ENCODE measurements around the gene PARVB. TPM values are rescaled to one million over a fixed set of nuclear protein-coding genes. Genes with fewer than 3 reads are reported as not detected.

PARVB gene
- total and polyA plus RNA-seq, 9 donors: 12.3 to 62.9 (median 39.1) TPM

- no peak for TF ChIP-seq CTCF (IDR thresholded peaks at IDR 0.05)
- no peak for TF ChIP-seq EP300 (IDR thresholded peaks at IDR 0.05)
- no peak for TF ChIP-seq POLR2A (IDR thresholded peaks at IDR 0.05)
- intact Hi-C loops (cut with DNase I): no loop called here
- H3K9me3 ChIP-seq: peaks cover 0 to 3% of the 10 kb centered on the region in 2 donors
- no peaks in the 10 kb centered on the region for H3K27me3 ChIP-seq
- H3K4me3 ChIP-seq: no peak overlapping the region
- no peak overlapping the region for H3K27ac ChIP-seq
- H3K4me1 ChIP-seq (ENCODE audit: insufficient read depth): no peaks in the 10 kb centered on the region
- no peak for DNase-seq
- no peaks in the 10 kb centered on the region for H3K36me3 ChIP-seq
- 87 to 97% (median 94%) methylated on average over 11 of the region's 11 CpGs for WGBS, 3 donors
Measured at GRCh38 chr22:44221710-44222475, 197.8 kb downstream of the PARVB start.

Other genes starting within 250 kb of the PARVB start
- 10 to 100 TPM in 1 of 7 donors, 1 to 10 TPM in 6; 4.7 to 17.5 (median 7.2) TPM for gene EFCAB6, start 212.0 kb upstream of the PARVB start, total RNA-seq
- gene EFCAB6, start 212.0 kb upstream of the PARVB start, polyA plus RNA-seq: 1 to 10 TPM in 1 of 2 donors, under 1 TPM in 1; 1.00 to 2.5 TPM
- 1 to 10 TPM in 6 of 7 donors, under 1 TPM in 1; 0.36 to 3.5 (median 1.8) TPM for gene SULT4A1, start 161.8 kb upstream of the PARVB start, total RNA-seq
- 1 to 10 TPM; 1.5 to 1.9 TPM for gene SULT4A1, start 161.8 kb upstream of the PARVB start, polyA plus RNA-seq
- under 1 TPM in 1 of 7 donors, not detected in 6; 0.10 TPM for gene PNPLA5, start 132.3 kb upstream of the PARVB start, total RNA-seq
- gene PNPLA5, start 132.3 kb upstream of the PARVB start, polyA plus RNA-seq: not detected
- gene PNPLA3, start 100.5 kb upstream of the PARVB start, total RNA-seq: 1 to 10 TPM in 4 of 7 donors, under 1 TPM in 3; 0.45 to 4.1 (median 1.3) TPM
- 1 to 10 TPM in 1 of 2 donors, under 1 TPM in 1; 0.31 to 8.0 TPM for gene PNPLA3, start 100.5 kb upstream of the PARVB start, polyA plus RNA-seq
- 10 to 100 TPM; 18.0 to 47.3 (median 42.4) TPM for gene SAMM50, start 68.9 kb upstream of the PARVB start, total RNA-seq
- gene SAMM50, start 68.9 kb upstream of the PARVB start, polyA plus RNA-seq: 10 to 100 TPM; 34.4 to 60.2 TPM
- gene PARVG, start 156.6 kb downstream of the PARVB start, total RNA-seq: 10 to 100 TPM in 1 of 7 donors, 1 to 10 TPM in 6; 3.1 to 14.1 (median 6.6) TPM
- gene PARVG, start 156.6 kb downstream of the PARVB start, polyA plus RNA-seq: 1 to 10 TPM; 2.9 to 4.1 TPM